IPS DF 19.7 (cell line): ENCODE measurements around the gene KLHL26.

Experiments used
- DNase-seq: peaks from one replicate; pipeline ENCODE4 v3.0.0-alpha.2; 2013; ENCODE audit warnings: low read depth, low spot score

The KLHL26 gene

DNA sequence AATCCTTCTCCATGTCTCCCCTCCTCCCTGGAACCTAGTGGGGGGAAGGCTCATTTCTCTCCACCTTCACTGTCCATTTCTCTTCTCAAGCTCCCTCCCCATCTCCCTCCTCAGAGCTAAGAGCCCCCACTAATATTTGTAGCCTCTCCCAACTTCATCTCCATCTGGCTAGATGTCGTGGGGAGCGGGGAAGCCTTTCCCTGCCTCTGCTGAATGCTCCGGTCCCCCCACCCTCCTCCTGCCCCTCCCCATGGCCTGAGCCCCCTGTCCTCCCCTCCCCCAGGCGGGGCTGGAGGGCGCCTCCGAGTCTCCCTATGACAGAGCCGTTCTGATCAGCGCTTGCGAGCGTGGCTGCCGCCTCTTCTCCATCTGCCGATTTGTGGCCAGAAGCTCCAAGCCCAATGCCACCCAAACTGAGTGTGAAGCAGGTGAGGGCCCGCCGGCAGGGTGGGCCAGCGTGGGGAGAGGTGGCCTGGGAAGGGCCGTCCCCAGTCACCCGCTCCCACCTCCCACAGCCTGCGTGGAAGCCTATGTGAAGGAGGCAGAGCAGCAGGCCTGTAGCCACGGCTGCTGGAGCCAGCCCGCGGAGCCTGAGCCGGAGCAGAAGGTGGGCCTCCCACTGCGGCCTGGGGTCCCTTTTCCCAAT, 23.1 kb upstream of the KLHL26 start:
- DNase-seq: no peak

- DNase-seq: no peak
Observed at GRCh38 chr19:18616023-18616422, 20.8 kb upstream of the KLHL26 start.

- DNase-seq: no peak
Observed at GRCh38 chr19:18617562-18617961, 19.3 kb upstream of the KLHL26 start.

GRCh38 chr19:18618236-18618635, 18.6 kb upstream of the KLHL26 start:
- DNase-seq: no peak

- no peak for DNase-seq
Observed at GRCh38 chr19:18620311-18620710, 16.5 kb upstream of the KLHL26 start.

GRCh38 chr19:18620902-18621301, 15.9 kb upstream of the KLHL26 start:
- DNase-seq: no peak

- no peak for DNase-seq
Observed at GRCh38 chr19:18626906-18627305, 9.9 kb upstream of the KLHL26 start.

- DNase-seq: no peak
Observed at GRCh38 chr19:18629166-18630088, 7.4 kb upstream of the KLHL26 start.

DNA sequence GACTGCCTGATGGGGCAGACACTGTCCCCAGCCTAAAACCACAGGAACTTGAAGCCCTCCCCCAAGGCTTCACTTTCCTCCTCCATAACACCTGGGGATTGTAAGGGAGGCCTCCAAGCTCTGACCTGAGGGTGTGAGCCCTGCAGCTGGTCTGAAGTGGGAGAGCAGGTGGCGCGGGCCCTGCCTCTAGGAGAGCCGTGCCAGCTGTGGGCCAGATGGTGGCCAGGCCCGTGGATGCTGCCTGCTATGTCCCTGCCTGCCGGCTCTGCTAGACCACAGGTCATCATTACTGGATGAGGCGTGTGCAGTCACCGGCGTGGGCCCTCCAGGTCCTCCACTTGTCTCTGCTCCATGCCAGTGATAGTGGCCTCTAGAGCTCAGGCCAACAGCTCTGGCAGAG, 3.5 kb upstream of the KLHL26 start:
- no peak for DNase-seq

DNA sequence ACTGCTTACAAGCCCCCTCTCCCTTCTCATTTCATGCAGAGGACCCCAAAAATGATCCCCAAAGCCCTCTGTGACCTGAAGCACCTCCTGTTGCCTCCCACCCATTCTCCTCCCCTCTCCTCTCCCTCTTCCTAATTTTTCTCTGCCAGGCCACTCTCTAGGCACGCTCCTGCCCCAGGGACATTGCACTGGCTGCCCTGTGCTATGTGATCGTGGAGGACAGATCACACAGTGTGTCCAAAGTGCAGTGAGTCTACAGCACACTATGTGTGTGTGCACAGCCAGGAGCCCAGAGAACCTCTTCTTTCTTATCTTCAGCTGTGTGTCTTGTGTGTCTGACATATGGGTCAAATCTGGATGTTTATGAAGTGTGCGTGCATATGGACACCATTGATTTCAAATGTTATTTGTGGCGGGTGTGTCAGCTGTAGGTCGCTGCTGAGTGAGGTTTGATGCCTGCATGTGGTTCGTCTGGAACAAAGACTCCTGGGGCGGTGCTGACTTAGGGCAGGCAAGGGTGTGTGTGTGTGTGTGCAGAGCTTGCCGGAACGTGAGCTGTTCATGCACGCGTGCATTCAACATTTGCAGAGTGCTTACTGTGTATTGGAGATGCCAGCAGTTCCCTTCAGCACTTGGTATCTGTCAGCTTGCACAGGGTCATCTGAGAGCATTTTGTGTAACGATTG, 2.1 kb upstream of the KLHL26 start:
- DNase-seq: no peak

DNA sequence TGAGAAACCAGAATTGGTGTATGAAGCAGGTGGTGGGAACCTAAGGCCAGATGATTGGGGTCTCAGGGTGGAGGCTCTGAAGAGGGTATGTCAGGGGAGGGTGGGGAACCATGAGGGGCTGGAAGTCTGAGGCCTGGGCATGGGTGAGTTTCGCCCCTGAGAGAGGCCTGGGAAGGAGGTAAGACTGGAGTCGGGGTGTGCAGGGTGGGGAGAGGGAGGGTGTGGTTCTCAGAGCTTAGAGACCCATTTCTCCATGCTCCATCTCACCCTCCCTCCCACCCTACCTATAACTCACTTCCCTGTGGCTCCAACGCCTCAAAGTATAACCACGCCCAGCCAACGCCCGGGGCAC, 1.0 kb upstream of the KLHL26 start:
- no peak for DNase-seq

GRCh38 chr19:18636183-18636968, 452 bp upstream of the KLHL26 start:
- DNase-seq: peak; percentile 80

- DNase-seq: no peak
Observed at GRCh38 chr19:18637673-18638630, 1.1 kb downstream of the KLHL26 start.

DNA sequence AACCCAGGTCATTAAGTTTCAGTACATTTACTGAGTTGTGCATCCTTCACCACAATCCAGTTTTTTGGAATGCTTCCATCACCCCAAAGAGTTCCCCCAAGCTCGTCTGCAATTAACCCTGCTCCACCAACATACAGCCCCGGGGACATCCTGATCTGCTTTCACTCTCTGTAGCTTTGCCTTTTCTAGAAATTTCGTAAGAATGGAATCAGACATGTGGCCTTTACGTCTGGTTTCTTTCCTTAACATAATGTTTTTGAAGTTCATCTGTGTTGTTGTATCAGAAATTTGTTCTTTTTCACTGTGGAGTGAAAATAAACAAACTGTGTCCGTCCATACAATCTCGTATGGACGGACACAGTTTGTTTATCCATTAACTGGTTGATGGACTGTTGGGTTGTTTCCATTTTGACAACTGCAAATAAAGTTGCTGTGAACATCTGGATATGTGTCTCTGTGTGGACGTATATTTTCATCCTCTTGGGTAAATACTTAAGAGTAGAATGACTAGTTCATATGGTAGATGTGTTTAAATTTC, 2.9 kb downstream of the KLHL26 start:
- no peak for DNase-seq

DNA sequence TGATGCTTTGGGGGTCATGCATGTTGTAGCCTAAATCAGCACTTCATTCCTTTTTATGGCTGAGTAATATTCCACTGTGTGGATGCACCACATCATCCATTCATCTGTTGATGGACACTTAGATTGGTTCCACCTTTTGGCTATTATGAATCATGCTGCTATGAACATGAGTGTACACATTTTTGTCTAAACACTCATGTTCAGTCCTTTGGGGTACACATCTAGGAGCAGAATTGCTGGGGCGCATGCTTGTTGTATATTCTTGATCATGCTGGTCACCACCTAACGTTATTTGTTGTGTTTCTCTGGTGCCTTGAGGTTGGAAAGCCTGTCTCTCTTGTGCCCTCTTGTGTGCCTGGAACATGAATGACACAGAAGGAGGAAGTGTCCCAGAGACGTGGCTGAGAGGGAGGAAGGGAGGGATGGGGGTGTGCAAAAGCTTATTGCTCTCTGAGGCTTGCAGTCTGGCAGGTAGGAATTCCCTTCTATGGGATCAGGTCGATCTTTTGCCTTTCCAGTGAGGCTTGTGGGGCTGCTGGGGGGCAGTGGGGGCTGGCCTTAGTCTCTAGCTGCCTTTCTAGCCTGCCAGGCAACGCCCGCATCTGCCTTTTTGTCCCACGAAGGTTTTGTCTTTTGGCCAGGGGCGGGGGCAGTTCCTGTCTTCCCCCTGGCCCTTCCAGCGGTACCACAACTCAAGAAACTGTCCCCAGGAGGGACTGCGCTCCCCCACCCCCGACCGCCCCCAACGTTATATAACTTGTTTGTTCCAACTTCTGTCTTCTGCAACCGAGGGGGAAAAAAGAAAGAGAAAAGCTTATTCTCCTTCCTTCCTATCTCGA, 7.6 kb downstream of the KLHL26 start:
- DNase-seq: no peak

DNA sequence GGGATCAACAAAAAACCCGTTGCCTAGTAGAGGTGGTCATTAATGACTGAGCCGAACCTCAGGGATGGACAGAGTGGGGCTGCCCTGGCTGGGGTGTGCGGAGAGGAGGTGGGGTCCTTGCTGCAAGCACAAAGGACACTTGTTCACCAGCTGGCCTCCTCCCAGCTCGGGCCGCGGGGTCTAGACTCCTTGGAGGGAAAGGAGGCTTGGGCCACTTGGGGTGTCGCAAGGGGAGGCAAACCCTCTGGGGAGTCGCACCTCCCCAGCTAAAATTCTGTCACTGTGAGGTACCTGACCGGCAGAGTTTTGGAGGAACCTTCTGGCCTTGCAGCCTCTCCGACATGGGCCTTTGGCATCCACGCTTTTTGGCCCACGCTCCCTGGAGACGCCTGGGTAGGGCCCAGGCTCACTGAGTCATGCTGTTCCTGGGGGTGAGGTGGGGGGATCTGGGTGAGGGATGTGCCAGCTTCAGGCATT, 8.2 kb downstream of the KLHL26 start:
- DNase-seq: no peak

GRCh38 chr19:18646535-18647370, 9.9 kb downstream of the KLHL26 start:
- no peak for DNase-seq

DNA sequence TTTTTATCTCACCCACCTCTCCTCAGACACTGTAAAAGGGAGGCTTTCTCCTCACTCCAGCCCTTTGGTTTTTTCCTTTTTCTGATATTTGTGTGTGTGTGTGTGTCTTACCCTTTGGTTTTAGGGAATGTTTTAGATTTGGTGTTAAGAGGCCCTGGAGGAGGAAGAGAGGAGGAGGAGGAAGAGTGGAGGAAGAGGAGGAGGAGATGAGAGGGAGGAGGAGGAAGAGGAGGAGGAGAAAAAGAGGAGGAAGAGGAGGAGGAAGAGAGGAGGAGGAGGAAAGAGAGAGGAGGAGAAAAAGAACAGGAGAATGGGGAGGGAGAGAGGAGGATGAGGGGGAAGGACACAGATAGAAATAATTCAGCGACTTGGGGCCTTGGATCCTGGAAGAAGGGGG, 10.5 kb downstream of the KLHL26 start:
- DNase-seq: no peak
